ENCODE measurements around the gene AGBL1. TPM values are rescaled to one million over a fixed set of nuclear protein-coding genes. Genes with fewer than 3 reads are reported as not detected.

Gene AGBL1
- total RNA-seq, 1 experiment from 2014 or later, result not detected

DNA sequence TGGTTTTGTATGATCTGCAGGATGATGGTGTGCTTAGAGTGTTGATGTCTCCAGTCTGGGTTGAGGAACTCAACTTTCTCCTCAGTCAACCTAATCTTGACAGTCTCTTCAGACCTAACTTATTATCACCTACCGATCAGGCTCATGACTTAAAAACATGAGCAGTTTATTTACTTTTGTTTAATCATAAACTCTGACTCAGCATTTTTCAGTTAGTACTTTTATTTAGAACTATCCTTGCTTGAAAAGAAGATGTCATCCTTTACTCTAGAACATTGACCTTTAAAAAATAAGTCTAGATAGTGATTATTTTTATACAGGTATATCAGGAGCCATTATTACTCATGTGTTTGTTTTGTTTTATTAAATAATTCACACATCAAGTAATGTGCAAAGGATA, 414.8 kb downstream of the AGBL1 start:
- Histone ChIP-seq H3K36me3 (ENCODE audit: low read depth) (no peaks in the 10 kb centered on the region), H4K20me1 (ENCODE audit: insufficient read depth) (no peaks in the 10 kb centered on the region), H3F3A (ENCODE audit: insufficient read depth, low read depth) (no peaks in the 10 kb centered on the region), H2AFZ (no peak overlapping the region), H3K9me2 (ENCODE audit: insufficient read depth) (no peaks in the 10 kb centered on the region), H3K4me3 (no peak overlapping the region), H3K9me3 (ENCODE audit: insufficient read depth, low read depth) (no peaks in the 10 kb centered on the region), H3K4me1 (replicated peaks; ENCODE audit: insufficient read depth) (no peaks in the 10 kb centered on the region), H3K27me3 (ENCODE audit: insufficient read depth, low read depth) (no peaks in the 10 kb centered on the region), H3K4me2 (no peak overlapping the region), H3K79me2 (ENCODE audit: low read depth) (no peaks in the 10 kb centered on the region), H3K27ac (no peak overlapping the region)
- CTCF ChIA-PET, result no interaction called here
- POLR2A ChIA-PET (ENCODE audit: unreplicated experiment), result no interaction called here
- DNase-seq, result no peak
- BruUV-seq (replicated peaks), result no TSS peak
- no peak for TF ChIP-seq EZH2 (IDR thresholded peaks at IDR 0.05; ENCODE audit: low read depth)
- TF ChIP-seq, protein P1, sequence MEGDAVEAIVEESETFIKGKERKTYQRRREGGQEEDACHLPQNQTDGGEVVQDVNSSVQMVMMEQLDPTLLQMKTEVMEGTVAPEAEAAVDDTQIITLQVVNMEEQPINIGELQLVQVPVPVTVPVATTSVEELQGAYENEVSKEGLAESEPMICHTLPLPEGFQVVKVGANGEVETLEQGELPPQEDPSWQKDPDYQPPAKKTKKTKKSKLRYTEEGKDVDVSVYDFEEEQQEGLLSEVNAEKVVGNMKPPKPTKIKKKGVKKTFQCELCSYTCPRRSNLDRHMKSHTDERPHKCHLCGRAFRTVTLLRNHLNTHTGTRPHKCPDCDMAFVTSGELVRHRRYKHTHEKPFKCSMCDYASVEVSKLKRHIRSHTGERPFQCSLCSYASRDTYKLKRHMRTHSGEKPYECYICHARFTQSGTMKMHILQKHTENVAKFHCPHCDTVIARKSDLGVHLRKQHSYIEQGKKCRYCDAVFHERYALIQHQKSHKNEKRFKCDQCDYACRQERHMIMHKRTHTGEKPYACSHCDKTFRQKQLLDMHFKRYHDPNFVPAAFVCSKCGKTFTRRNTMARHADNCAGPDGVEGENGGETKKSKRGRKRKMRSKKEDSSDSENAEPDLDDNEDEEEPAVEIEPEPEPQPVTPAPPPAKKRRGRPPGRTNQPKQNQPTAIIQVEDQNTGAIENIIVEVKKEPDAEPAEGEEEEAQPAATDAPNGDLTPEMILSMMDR (conservative IDR thresholded peaks at IDR 0.05), result no peak
- intact Hi-C loops (cut with micrococcal nuclease; ENCODE audit: unreplicated experiment), result no loop called here

DNA sequence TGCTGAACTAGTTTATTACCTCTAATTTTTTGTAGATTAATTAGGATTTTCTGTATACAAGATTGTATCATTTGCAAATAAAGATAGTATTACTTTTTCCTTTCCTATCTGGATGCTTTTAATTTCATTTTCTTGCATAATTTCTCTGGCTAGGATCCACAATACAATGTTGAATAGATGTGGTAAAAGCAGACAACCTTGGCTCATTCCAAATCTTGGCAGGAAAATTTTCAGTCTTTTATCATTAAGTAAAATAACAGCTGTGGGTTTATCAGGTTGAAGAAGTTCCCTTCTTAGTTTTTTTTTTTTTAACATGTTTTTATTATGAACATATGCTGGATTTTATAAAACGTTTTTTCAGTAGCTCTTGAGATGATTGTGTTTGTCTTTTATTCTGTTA, 422.6 kb downstream of the AGBL1 start:
- no peaks in the 10 kb centered on the region for H3K36me3 ChIP-seq (ENCODE audit: low read depth)
- intact Hi-C loops (cut with micrococcal nuclease; ENCODE audit: unreplicated experiment), result no loop called here
- H3K4me3 ChIP-seq, result no peak overlapping the region
- no peak overlapping the region for H3K27ac ChIP-seq
- H2AFZ ChIP-seq, result no peak overlapping the region
- H3F3A ChIP-seq (ENCODE audit: insufficient read depth, low read depth), result no peaks in the 10 kb centered on the region
- POLR2A ChIA-PET (ENCODE audit: unreplicated experiment), result no interaction called here
- CTCF ChIA-PET, result no interaction called here
- no peak for TF ChIP-seq EZH2 (IDR thresholded peaks at IDR 0.05; ENCODE audit: low read depth)
- TF ChIP-seq, protein P1 (conservative IDR thresholded peaks at IDR 0.05), result no peak
- H4K20me1 ChIP-seq (ENCODE audit: insufficient read depth), result no peaks in the 10 kb centered on the region
- DNase-seq, result no peak
- H3K4me2 ChIP-seq, result no peak overlapping the region
- no peaks in the 10 kb centered on the region for H3K9me3 ChIP-seq (ENCODE audit: insufficient read depth, low read depth)
- BruUV-seq (replicated peaks), result no TSS peak
- H3K27me3 ChIP-seq (ENCODE audit: insufficient read depth, low read depth), result no peaks in the 10 kb centered on the region
- H3K79me2 ChIP-seq (ENCODE audit: low read depth), result no peaks in the 10 kb centered on the region
- H3K9me2 ChIP-seq (ENCODE audit: insufficient read depth), result no peaks in the 10 kb centered on the region
- H3K4me1 ChIP-seq (replicated peaks; ENCODE audit: insufficient read depth), result no peaks in the 10 kb centered on the region

DNA sequence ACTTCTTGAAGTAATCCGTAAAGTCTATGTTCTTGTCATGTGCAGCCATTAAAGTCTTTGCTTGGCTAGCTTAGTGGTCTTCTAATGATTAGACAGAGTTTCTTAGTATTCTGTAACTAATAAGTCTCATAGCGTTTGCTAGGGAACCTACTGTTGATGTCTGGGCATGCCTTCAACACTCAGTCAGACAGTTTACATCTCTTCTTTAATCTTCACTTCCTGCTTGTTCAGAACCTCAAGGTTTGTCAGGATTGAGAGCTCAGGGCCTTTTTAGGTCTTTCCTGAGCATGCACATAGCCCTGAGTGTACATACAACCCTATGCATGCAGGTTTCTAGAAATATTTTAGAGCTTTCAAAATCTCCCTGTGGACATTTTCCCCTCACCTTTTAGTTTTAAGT, 426.3 kb downstream of the AGBL1 start:
- Histone ChIP-seq H3K4me3 (no peak overlapping the region), H4K20me1 (ENCODE audit: insufficient read depth) (no peaks in the 10 kb centered on the region), H3K27ac (no peak overlapping the region), H3K27me3 (ENCODE audit: insufficient read depth, low read depth) (no peaks in the 10 kb centered on the region), H3K79me2 (ENCODE audit: low read depth) (no peaks in the 10 kb centered on the region), H2AFZ (no peak overlapping the region), H3K4me1 (replicated peaks; ENCODE audit: insufficient read depth) (no peaks in the 10 kb centered on the region), H3K36me3 (ENCODE audit: low read depth) (no peaks in the 10 kb centered on the region), H3K9me2 (ENCODE audit: insufficient read depth) (no peaks in the 10 kb centered on the region), H3K4me2 (no peak overlapping the region), H3F3A (ENCODE audit: insufficient read depth, low read depth) (no peaks in the 10 kb centered on the region), H3K9me3 (ENCODE audit: insufficient read depth, low read depth) (no peaks in the 10 kb centered on the region)
- intact Hi-C loops (cut with micrococcal nuclease; ENCODE audit: unreplicated experiment), result no loop called here
- no peak for DNase-seq
- CTCF ChIA-PET, result no interaction called here
- no TSS peak for BruUV-seq (replicated peaks)
- POLR2A ChIA-PET (ENCODE audit: unreplicated experiment), result no interaction called here
- no peak for TF ChIP-seq EZH2 (IDR thresholded peaks at IDR 0.05; ENCODE audit: low read depth)
- TF ChIP-seq, protein P1 (conservative IDR thresholded peaks at IDR 0.05), result no peak

All from PC-9 (cell line).